ENCODE data around the gene FKBP9.

FKBP9 gene

GRCh38 chr7:33054261-33054964 lies 97.2 kb downstream of the FKBP9 start:
- TF ChIP-seq CTCF (IDR thresholded peaks at IDR 0.05; ENCODE audit: control insufficient read depth, extremely low read depth, insufficient read depth), result no peak
- no peak overlapping the region for H3K4me3 ChIP-seq (ENCODE audit: low read depth, low read length)
- no peak for DNase-seq (ENCODE audit: low read depth)

GRCh38 chr7:33055158-33055557 lies 97.9 kb downstream of the FKBP9 start:
- DNase-seq (ENCODE audit: low read depth), result no peak
- no peak for TF ChIP-seq CTCF (IDR thresholded peaks at IDR 0.05; ENCODE audit: control insufficient read depth, extremely low read depth, insufficient read depth)
- no peak overlapping the region for H3K4me3 ChIP-seq (ENCODE audit: low read depth, low read length)

Data from LNCaP clone FGC (cell line).